Activated gamma-delta T cell treated with Interleukin-2 at 50 U/mL for 16 hours (primary cell): ENCODE measurements around the gene PTPRN2.

Source experiments
- DNase-seq: peaks from one replicate; pipeline ENCODE4 v3.0.0-alpha.2; 2020

The PTPRN2 gene

DNA sequence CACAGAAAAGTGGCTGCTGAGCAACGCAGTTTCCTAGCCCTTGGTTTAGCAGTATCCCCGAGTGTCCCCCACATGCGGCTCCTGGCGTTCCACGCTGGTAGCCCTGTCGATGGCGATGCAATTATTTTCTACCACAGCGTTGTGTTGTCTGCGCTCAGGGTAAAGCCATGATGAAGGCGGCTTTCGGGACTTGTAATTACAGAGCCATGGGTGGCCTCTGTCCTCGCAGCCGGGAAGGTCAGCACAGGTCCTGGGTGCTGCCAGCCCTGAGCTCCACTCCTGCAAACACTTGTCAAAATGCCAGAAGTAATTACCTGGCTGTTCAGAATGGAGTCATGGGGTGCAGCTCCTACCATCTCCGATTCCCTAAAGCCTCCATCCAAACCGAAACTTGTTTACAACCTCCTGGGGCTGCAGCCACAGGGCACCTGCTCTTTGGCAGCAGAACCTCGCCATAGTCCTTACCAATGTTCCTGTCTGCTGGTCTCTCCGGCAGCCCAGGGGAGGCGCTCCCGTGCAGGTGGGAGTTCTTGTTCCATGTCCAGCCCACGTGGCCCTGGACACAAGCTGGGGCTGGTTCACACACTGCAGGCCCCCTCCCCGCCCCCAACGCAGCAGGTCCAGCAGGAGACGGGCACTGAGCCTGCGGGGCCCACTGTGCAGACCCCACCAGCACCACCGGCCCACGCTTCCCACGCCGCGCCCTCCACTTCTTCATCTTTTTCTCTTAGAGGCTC lies 512.6 kb downstream of the PTPRN2 start:
- no peak for DNase-seq

DNA sequence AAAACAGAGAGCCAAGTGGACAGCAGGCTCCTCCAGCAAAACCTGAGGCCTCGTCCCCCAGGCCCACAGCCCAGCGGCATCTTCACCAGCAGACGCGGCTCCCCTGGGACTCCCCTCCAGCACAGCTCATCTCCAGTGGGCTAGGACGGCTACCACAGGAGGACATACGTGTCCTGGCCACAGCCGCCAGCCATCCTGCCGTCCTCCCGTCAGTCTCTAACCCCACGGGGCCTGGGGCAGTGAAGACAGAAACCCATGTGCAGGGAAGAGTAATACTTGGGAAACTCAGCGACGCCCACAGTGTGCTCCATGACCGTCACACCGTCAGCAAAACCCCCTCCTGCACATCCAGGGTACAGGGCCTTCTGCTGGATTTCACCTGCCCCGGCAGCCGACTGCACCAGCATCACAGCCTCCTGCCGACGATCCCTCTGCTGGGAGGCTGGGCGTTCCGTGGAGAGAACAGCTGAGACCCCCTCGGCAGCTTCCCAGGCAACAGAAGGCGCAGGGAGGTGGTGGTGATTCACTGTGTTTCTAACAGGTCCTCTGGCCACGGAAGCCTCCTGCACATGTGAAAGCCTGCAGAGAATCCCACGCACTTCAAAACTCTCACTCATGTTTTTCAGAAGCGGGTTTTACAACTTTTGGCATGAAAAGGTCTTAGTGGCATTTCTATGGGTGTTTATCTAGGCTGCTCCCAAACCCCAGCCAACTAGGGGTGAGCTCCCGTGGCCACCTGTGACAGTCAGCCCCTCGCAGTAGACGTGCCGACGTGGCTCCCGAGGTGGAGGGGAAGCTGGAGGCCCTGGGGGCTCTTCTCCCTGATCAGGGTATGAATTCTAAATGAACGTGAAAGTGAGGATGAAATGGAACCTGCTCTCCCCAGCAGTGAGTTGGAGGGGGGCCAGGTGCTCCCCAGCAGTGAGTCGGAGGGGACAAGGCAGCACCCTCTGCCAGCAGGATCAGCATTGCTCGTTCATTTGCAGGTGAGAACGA lies 513.5 kb downstream of the PTPRN2 start:
- no peak for DNase-seq

DNA sequence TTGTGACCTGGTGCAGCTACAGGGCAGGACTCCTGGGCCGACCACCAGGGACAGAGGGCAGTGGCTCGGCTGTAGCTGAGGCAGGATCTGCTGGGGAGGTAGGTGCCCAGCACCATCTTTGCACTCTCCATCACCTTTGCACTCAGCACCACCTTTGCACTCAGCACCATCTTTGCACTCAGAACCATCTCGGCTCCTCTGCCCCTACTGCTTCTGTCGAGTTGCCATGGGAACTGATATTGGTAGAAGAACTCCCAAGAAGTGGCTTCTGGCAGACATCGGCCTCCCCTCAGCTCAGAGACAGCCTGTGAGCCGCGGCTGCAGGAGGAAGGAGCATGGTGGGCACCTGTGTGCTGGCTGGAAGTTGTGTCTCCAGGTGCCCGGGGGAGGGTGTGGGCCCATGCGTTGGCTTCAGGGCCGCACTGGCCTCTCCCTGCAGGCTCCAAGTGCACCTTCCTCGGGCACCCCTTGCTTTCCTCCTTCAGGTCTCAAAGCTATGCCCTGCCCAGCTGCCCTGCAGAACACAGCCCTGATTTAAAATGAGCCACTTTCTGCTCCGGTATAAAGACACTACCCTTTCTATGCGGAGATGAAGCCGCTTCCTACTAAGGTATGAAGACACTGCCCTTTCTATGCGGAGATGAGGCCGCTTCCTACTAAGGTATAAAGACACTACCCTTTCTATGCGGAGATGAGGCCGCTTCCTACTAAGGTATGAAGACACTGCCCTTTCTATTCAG lies 514.5 kb downstream of the PTPRN2 start:
- DNase-seq, result no peak

DNA sequence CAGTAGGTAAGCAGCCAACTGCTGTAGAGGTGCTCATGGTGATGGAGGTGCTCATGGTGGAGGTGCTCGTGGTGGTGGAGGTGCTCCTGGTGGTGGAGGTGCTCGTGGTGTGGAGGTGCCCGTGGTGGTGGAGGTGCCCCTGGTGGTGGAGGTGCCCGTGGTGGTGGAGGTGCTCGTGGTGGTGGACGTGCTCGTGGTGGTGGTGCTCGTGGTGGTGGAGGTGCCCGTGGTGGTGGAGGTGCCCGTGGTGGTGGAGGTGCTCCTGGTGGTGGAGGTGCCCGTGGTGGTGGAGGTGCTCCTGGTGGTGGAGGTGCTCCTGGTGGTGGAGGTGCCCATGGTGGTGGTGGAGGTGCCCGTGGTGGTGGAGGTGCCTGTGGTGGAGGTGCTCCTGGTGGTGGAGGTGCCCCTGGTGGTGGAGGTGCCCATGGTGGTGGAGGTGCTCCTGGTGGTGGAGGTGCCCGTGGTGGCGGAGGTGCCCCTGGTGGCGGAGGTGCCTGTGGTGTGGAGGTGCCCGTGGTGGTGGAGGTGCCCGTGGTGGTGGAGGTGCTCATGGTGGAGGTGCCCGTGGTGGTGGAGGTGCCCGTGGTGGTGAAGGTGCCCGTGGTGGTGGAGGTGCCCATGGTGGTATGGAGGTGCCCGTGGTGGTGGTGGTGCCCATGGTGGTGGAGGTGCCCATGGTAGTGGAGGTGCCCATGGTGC lies 517.3 kb downstream of the PTPRN2 start:
- no peak for DNase-seq

DNA sequence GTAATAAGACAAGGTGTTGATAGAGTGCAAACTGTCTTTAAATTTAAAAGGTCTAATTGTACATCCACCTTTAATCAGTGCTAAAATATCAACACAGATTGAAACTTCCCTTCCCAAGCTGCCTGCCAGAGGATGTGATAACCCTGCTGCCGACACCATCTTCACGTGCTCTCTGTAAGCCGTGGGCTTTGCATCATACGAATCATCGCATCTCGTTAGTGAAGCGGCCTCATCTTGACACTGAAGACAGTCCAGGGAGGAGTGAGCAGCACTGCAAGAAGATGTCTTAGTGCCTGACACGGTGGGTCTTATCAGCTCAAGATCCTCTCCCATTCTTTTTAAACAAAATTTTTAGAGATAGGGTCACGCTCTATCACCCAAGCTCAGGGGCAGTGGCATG lies 518.8 kb downstream of the PTPRN2 start:
- DNase-seq, result no peak

DNA sequence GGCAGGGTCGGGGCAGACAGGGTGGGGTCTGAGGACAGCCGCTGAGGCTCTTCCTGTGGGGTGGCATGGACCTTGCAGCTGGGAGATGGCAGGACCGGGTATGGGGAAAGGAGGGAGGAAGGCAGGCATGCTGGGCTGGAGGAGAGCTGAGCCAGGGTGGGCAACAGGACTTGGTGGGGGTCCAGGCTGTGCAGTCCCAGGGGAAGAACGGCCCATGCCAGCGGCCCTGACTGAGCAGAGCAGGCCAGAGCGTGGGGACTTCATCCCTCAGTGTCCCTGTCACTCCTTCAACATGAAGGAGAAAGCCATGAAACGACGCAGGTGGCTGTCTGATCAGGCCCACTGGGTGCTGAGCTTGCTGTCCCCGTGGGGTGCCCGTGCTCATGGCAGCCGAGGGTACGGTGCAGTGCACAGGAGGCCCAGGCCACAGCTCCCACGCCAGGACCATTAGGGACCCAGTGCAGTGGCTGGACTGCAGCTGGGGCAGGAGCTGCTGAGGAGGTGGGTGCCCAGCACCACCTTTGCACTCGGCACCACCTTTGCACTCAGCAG lies 519.6 kb downstream of the PTPRN2 start:
- DNase-seq, result no peak

DNA sequence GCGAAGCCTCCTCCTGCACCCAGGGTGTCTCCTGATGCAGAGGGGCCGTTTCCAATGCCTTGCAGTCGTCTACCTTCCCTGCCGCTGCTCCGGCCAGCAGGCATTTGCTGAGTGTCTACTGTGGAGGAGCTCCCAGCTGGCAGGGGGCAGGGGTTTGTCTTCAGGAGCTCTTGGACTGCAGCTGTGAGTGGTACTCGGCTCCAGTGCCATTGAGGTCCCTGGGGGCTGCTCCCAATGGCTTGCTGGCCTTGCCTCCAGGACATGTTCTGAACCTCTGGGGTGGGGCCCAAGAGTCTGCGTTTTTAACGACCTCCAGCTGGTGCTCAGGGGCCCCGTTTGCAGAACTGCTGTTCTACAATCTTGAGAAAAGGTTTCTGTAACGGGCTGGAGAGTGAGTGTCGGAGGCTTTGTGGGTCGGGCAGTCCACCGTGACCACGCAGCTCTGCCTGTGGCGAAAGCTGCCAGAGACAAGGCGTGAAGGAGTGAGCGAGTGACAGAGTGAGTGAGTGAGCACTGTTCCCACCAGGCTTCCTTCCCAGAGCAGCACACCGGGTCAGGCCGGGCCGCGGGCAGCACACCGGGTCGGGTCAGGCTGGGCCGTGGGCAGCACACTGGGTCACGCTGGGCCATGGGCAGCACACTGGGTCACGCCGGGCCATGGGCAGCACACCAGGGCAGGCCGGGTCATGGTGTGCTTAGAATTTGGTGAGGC lies 520.2 kb downstream of the PTPRN2 start:
- no peak for DNase-seq

DNA sequence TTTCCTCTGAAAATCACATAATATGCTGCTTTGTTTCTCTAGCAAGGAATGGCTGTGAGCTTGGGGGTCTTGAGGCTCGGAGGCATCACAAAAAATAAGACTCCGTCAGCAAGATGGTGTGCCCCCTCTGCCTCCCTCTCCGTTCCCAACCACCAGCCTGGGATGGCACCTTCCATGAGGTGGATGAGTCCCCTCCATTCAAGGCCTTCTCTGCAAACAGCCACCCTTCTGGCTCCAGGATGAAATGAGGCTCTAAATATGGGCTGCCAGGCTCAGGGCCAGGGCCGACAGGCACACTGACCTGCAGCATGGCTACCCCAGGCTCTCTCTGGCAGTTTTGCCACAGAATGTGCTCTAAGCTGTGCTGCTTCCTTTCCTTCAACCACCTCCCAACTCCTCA lies 521.5 kb downstream of the PTPRN2 start:
- no peak for DNase-seq

DNA sequence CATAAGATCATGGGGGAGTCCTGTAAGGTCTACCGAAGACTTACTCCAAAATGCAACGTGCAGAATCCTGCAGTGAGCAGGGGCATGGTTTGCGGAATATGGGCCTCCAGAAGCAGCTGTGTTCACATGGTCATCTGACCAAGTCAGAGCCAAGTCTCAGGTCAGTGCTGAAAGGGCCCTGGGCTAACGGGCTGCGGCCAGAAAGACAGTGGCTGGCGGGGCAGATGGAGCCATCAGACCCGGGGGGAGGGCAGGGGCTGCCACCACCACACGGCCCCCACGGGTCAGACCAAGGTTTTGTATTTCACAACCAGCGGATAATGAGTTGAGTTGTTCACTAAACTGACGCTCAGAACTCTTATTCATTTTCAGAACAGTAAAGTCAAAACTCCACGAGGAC lies 522.3 kb downstream of the PTPRN2 start:
- no peak for DNase-seq

DNA sequence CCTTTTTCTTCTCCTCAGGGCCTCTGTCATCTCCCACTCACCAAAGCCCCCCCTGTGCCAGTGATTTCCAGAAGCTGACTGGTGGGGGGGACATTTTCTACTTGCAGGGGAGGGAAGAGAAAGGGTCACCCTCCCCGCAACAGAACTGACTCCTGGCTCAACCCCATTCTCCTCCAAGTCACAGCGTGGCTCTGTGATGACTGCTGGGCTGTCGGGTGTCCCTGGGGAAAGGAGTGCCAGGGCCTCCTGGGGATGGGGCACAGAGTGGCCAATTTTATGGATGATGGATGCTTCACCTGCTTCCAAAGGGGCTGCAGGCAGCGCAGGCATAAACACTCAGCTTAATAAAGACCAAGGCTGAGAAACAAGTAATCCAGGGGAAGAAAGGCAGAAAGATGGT lies 523.0 kb downstream of the PTPRN2 start:
- DNase-seq, result no peak

DNA sequence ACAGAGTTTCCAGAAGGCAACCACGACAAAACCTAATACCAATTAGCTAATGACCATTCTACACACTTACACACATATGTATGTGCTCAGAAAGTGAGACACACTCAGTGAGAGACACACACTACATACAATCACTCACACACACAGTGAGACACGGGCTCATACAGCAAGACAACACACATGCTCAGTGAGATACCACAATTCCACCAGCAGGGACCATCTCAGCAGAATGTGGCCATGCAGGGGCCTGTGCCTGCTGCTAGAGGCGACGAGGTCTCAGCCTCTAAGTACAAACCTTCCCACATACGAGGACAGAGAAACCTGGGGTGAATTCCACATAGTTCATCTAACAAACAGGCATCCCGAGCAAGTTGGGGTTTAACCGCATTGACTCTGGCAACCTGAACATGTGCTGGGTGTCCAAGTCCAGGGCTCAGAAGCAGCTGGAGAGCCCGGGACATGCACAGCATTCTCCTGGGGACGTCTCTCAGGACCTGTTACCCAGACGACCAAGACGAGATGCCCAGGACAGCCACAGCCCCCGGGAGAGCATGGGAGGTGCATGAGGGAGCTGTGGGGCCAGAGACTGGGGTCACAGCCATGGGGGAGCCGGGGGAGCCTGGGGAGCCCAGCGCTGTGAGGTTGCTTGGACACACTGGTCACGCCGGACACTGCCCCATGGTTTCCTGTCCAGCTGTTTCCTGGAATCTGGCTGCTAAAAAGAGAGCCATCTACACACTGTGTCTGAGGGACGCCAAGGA lies 523.6 kb downstream of the PTPRN2 start:
- DNase-seq, result no peak

DNA sequence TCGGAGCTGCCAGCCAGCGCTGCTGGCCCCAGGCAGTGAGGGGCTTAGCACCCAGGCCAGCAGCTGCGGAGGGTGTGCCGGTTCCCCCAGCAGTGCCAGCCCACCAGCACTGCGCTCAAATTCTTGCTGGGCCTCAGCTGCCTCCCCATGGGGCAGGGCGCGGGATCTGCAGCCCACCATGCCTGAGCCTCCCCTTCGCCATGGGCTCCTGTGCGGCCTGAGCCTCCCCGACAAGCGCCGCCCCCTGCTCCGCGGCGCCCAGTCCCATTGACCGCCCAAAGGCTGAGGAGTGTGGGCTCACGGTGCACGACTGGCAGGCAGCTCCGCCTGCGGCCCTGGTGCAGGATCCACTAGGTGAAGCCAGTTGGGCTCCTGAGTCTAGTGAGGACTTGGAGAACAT lies 525.0 kb downstream of the PTPRN2 start:
- DNase-seq, result no peak

DNA sequence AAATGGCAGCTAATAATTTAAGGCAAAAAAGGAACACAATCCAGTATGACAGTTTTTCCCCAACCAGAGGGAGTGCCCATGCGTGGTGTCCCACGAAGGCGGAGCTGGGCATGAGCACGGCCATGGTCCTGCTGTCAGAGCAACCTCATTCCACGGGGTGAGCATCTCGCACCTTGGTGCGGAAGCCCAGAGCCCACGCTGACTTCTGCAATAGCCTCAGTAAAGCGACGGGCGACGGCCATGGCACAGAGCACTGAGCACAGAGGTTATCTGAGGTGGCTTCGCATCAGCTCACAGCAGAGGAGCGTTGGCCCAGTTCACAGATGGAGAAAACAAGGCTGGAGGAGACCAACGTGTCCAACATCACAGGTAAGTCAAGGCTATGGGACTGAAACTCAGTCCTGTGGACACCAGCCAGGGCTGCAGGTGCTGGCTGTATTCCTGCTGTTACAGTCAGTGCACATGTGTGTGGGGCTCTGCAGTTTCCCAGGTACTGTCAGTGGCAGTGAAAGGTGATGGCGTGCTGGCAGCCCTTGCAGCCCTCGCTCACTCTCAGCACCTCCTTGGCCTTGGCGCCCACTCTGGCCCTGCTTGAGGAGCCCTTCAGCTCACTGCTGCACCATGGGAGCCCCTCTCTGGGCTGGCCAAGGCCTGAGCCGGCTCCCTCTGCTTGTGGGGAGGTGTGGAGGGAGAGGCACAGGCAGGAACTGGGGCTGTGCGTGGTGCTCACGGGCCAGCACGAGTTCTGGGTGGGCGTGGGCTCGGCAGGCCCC lies 525.6 kb downstream of the PTPRN2 start:
- no peak for DNase-seq

DNA sequence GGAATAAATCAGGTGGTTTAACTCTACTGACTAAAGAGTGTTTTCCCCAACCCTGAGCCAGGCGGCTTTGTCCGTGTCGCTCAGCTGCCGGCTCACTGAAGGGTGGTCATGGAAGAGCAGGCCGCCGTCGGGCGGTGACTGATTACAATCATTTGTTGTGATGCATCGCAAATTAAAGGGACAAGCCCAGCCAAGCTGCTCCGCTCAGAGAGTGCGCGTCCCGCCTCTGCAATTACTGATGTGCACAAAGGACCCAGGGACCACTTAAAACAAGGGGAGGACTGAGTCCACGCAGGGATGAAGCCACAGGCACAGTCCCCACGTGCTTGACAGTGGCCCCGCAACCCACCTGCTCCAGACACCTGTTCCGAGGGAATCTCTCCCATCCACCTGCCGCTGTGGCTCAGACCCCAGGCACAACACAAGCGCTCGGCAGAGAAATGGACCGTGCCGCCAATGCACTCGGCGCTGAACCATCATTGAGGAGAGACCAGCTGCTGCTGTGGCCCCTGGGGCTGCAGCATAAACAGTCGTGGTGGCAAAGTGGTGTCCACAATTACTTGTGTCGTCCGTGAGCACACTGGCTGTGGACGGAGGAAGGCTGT lies 526.5 kb downstream of the PTPRN2 start:
- no peak for DNase-seq

DNA sequence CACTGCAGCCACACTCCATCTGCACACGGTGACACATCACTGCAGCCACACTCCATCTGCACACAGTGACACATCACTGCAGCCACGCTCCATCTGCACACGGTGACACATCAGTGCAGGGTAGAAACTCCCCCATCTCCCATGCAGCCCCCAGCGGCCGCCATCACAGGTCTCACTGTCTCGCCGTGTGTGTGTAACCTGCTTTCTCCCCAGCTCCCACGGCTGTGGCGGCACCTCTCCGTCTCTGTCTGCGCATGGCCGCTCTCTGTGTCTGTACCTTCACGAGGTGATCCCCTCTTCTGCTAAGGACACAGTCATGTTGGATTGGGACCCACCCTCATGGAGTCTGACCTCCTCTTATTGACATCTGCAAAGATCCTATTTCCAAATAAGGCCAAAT lies 527.4 kb downstream of the PTPRN2 start:
- no peak for DNase-seq

DNA sequence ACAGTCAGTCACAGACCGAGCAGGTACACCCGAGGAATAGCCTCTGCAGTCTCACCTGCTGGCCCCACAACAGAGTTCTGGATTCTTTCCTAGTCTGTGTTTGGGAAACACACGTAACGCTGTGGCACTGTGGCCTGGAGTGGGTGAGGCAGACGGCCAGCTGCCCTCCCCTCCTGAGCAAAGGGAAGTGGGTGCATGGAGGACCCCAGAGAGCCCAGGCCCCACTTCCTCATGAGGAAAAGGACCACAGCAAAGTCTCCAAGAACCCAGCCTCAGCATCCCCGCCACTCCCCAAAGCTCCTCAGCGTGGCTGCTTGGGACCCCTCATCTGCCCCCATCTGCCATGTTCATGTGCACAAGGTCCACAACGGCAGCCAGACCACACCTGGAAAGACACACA lies 530.2 kb downstream of the PTPRN2 start:
- DNase-seq, result no peak

DNA sequence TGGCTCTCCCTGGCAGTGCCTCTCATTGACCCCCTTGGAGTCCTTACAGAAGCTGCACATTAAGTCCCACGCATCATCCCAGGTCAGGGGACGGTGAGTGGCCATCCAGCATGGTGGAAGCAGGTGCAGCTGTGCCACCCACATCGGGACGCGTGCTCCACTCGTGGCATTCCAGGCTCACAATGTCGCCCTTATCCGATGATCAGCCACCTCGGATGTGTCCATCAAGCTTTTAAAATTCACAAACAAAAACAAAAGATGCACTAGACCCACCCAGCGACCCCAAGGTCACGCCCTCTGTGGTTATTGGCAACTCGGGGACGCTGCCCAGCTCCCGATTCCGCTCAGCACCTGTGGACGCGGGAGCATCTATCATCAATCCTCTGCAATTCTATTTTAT lies 530.9 kb downstream of the PTPRN2 start:
- DNase-seq, result no peak

DNA sequence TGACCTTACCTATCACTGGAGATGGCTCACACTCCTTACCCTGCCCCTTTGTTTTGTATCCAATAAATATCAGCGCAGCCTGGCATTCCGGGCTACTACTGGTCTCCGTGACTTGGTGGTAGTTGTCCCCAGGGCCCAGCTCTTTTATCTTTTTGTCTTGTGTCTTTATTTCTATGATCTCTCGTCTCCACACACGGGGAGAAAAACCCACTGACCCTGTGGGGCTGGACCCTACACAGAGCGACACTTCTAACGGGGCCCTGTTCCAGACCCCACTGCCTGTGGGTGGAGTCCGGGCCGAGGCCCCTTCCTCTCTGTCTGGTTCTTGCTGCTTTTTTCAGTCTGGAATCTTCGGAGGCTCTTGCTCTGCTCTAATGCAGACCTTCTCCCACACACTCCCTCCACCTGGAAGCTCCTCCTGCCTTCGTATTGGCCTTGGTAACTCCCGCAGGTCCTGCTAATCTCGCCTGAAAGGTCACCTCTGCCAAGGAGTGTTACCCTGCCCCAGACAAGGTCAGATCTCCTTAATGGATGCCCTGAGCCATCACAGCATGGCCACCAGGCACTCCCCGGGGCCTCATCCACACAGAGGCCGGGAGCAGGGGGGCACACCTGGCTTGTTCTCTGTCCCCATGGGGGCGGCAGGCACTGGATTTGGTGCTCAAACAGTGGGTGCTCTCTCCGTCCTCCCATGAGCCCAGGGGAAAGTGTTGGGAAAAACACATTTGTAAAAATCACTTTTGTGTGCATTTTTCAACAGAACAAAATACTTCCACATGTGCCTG lies 531.7 kb downstream of the PTPRN2 start:
- DNase-seq, result no peak

DNA sequence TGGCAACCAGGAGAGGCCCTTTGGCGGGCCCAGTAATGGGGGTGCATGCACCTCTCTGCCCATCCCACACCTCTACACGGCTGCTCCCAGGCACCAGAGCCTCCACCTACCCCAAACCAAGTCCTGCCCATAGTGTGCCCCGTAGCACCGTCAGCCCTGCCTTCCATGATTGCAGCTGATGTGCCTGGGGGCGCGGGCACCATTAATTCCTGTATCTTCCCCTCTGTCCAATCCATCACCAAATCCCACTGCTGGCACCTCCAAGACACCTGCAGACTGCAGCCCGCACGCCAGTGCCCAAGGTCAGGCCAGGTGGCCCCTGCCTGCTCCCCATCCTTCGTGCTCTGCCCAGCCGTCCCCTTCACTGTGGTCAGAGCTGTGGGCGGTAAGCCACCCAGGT lies 533.0 kb downstream of the PTPRN2 start:
- DNase-seq, result no peak
